ENCODE results near the gene GRK1.

GRCh38 chr13:113734826-113735125, 67.8 kb downstream of the GRK1 start:
- TF ChIP-seq ZNF879 (CRISPR knock-in tag; IDR thresholded peaks at IDR 0.05) (no peak), ARHGAP35 (CRISPR knock-in tag; IDR thresholded peaks at IDR 0.05; ENCODE audit: borderline replicate concordance) (no peak), ZNF772 (CRISPR knock-in tag; IDR thresholded peaks at IDR 0.05) (no peak), ZNF317 (CRISPR knock-in tag; IDR thresholded peaks at IDR 0.05) (no peak), CEBPB (IDR thresholded peaks at IDR 0.05; ENCODE audit: borderline replicate concordance, low read depth, low read length) (no peak)

Data from HepG2 (cell line).